Rectal smooth muscle tissue (tissue), 1 donor: Measurements from ENCODE around the gene YWHAE.
"Not testable (repeated sequence)": the region's sequence is repeated elsewhere in the genome, so short reads cannot be mapped to it uniquely, and the experiment has no call there.

ENCODE experiments used
- H3K27ac ChIP-seq: one replicate; pipeline ENCODE4 v1.7.0; 2013; ENCODE audit warnings: low read depth, low read length, inconsistent platforms
- H3K27me3 ChIP-seq: one replicate; pipeline ENCODE4 v1.7.0; 2013; ENCODE audit warnings: low read length; ENCODE audit not compliant: control insufficient read depth, insufficient read depth
- H3K36me3 ChIP-seq: one replicate; pipeline ENCODE4 v1.7.0; 2013; ENCODE audit warnings: low read length; ENCODE audit not compliant: control insufficient read depth, insufficient read depth
- H3K4me1 ChIP-seq: one replicate; pipeline ENCODE4 v1.7.0; 2013; ENCODE audit warnings: low read length; ENCODE audit not compliant: control insufficient read depth, insufficient read depth
- H3K4me3 ChIP-seq: one replicate; pipeline ENCODE4 v1.7.0; 2013; ENCODE audit warnings: low read length
- H3K9ac ChIP-seq: one replicate; pipeline ENCODE4 v1.7.0; 2013; ENCODE audit warnings: low read length

The YWHAE gene

GRCh38 chr17:1398931-1399678 lies 917 bp downstream of the YWHAE start:
- Histone ChIP-seq H3K27me3 (no peaks in the 10 kb centered on the region), H3K36me3 (no peaks in the 10 kb centered on the region), H3K9ac (peak overlapping the region; percentile 88), H3K27ac (peak overlapping the region; percentile 99), H3K4me3 (peak overlapping the region; percentile 99), H3K4me1 (peaks cover 11% of the 10 kb centered on the region)

- Histone ChIP-seq H3K36me3 (no peaks in the 10 kb centered on the region), H3K27ac (peak overlapping the region; percentile 99), H3K4me1 (peaks cover 16% of the 10 kb centered on the region)
Observed at GRCh38 chr17:1398028-1398427, 2.0 kb downstream of the YWHAE start.

GRCh38 chr17:1395876-1396665 lies 4.0 kb downstream of the YWHAE start:
- H3K4me3 ChIP-seq, H3K27me3 ChIP-seq, H3K36me3 ChIP-seq, H3K27ac ChIP-seq, H3K9ac ChIP-seq: not testable (repeated sequence)
- H3K4me1 ChIP-seq = peaks cover 23% of the 10 kb centered on the region

More at GRCh38 chr17:1398028-1398427, 2.0 kb downstream of the YWHAE start:
- Histone ChIP-seq H3K4me3 (peak overlapping the region; percentile 99), H3K27me3 (no peaks in the 10 kb centered on the region), H3K9ac (no peak overlapping the region)

- Histone ChIP-seq H3K4me3 (no peak overlapping the region), H3K9ac (no peak overlapping the region), H3K4me1 (peaks cover 21% of the 10 kb centered on the region)
Observed at GRCh38 chr17:1391577-1391976, 8.4 kb downstream of the YWHAE start.

GRCh38 chr17:1390432-1391367 lies 9.3 kb downstream of the YWHAE start:
- H3K9ac ChIP-seq = no peak overlapping the region
- H3K27ac ChIP-seq = peak overlapping the region; percentile 27
- H3K27me3 ChIP-seq = no peaks in the 10 kb centered on the region
- H3K4me1 ChIP-seq = peaks cover 21% of the 10 kb centered on the region
- H3K4me3 ChIP-seq = peak overlapping the region; percentile 26
- H3K36me3 ChIP-seq = no peaks in the 10 kb centered on the region

More at GRCh38 chr17:1391577-1391976, 8.4 kb downstream of the YWHAE start:
- Histone ChIP-seq H3K36me3 (no peaks in the 10 kb centered on the region), H3K27ac (peak overlapping the region; percentile 27), H3K27me3 (no peaks in the 10 kb centered on the region)

- not testable (repeated sequence) for H3K9ac ChIP-seq, H3K36me3 ChIP-seq, H3K27me3 ChIP-seq, H3K4me3 ChIP-seq, H3K27ac ChIP-seq
- H3K4me1 ChIP-seq = peaks cover 16% of the 10 kb centered on the region
Observed at GRCh38 chr17:1387490-1388227, 12.4 kb downstream of the YWHAE start.

GRCh38 chr17:1386675-1387190 lies 13.3 kb downstream of the YWHAE start:
- H3K36me3 ChIP-seq, H3K27me3 ChIP-seq, H3K4me3 ChIP-seq, H3K27ac ChIP-seq, H3K9ac ChIP-seq: not testable (repeated sequence)
- H3K4me1 ChIP-seq = peaks cover 15% of the 10 kb centered on the region

GRCh38 chr17:1386265-1386664 lies 13.8 kb downstream of the YWHAE start:
- H3K27ac ChIP-seq = no peak overlapping the region
- no peak overlapping the region for H3K9ac ChIP-seq
- H3K4me1 ChIP-seq = peaks cover 11% of the 10 kb centered on the region
- no peaks in the 10 kb centered on the region for H3K36me3 ChIP-seq
- H3K4me3 ChIP-seq = no peak overlapping the region
- H3K27me3 ChIP-seq = no peaks in the 10 kb centered on the region

- Histone ChIP-seq H3K4me3 (no peak overlapping the region), H3K4me1 (peaks cover 8% of the 10 kb centered on the region), H3K27ac (no peak overlapping the region), H3K27me3 (no peaks in the 10 kb centered on the region), H3K9ac (no peak overlapping the region), H3K36me3 (no peaks in the 10 kb centered on the region)
Observed at GRCh38 chr17:1385861-1386260, 14.2 kb downstream of the YWHAE start.

GRCh38 chr17:1384905-1385435 lies 15.1 kb downstream of the YWHAE start:
- H3K36me3 ChIP-seq = no peaks in the 10 kb centered on the region
- no peaks in the 10 kb centered on the region for H3K27me3 ChIP-seq
- no peak overlapping the region for H3K27ac ChIP-seq
- H3K9ac ChIP-seq = no peak overlapping the region
- peaks cover 9% of the 10 kb centered on the region for H3K4me1 ChIP-seq
- no peak overlapping the region for H3K4me3 ChIP-seq

GRCh38 chr17:1379930-1380313 lies 20.1 kb downstream of the YWHAE start:
- Histone ChIP-seq H3K4me3 (peak overlapping the region; percentile 24), H3K4me1 (peaks cover 49% of the 10 kb centered on the region), H3K9ac (no peak overlapping the region), H3K27ac (peak overlapping the region; percentile 42), H3K27me3 (no peaks in the 10 kb centered on the region), H3K36me3 (no peaks in the 10 kb centered on the region)
